ENCODE results near the gene OPRM1. TPM values are rescaled to one million over a fixed set of nuclear protein-coding genes. Genes with fewer than 3 reads are reported as not detected.

OPRM1 gene
- total RNA-seq, 2 experiments from 2014 or later: not detected

- ATAC-seq: no peak
These were observed 53.4 kb downstream of the OPRM1 start for GRCh38 chr6:154092326-154092962.

GRCh38 chr6:154093231-154094044 is 54.4 kb downstream of the OPRM1 start:
- no peak for ATAC-seq
- no peak for DNase-seq
- H3K9me3 Mint-ChIP-seq (ENCODE audit: low read depth): no peaks in the 10 kb centered on the region
- intact Hi-C loops (cut with DNase I, micrococcal nuclease): no loop called here
- H3K27ac Mint-ChIP-seq: no peak overlapping the region
- ChIA-PET CTCF (no interaction called here), POLR2A (no interaction called here)
- no peaks in the 10 kb centered on the region for H3K4me1 Mint-ChIP-seq
- H3K4me3 Mint-ChIP-seq: no peak overlapping the region
- no peaks in the 10 kb centered on the region for H3K27me3 Mint-ChIP-seq
- no peaks in the 10 kb centered on the region for H3K36me3 Mint-ChIP-seq (ENCODE audit: low read depth)

More at GRCh38 chr6:154092326-154092962, 53.4 kb downstream of the OPRM1 start:
- ChIA-PET CTCF (no interaction called here), POLR2A (no interaction called here)
- Mint-ChIP-seq H3K36me3 (ENCODE audit: low read depth) (no peaks in the 10 kb centered on the region), H3K4me1 (no peaks in the 10 kb centered on the region), H3K27me3 (no peaks in the 10 kb centered on the region), H3K4me3 (no peak overlapping the region), H3K27ac (no peak overlapping the region), H3K9me3 (ENCODE audit: low read depth) (no peaks in the 10 kb centered on the region)
- DNase-seq: no peak
- intact Hi-C loops (cut with DNase I, micrococcal nuclease): no loop called here

DNA sequence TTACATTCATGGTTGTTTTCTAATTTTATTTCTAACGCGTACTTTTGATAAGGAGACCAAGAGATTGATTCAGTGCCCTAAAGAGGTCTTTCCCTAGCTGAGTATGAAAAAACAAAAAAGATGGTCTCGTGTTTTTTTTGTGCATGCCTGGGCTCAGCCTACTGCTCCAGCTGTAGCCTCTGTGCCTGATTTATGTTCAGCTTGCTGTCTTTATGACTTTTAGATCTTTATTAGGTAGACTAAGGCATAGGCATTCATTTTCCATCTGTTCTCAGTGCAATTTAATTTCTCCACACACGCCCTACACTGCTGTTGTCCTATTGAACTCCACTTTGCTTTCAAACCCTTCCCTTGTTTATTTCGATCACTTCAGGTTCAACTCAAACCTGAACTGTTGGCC is 56.5 kb downstream of the OPRM1 start:
- H3K27ac Mint-ChIP-seq: no peak overlapping the region
- H3K4me1 Mint-ChIP-seq: no peaks in the 10 kb centered on the region
- H3K4me3 Mint-ChIP-seq: no peak overlapping the region
- no peaks in the 10 kb centered on the region for H3K36me3 Mint-ChIP-seq (ENCODE audit: low read depth)
- H3K9me3 Mint-ChIP-seq (ENCODE audit: low read depth): no peaks in the 10 kb centered on the region
- POLR2A ChIA-PET: no interaction called here
- no peaks in the 10 kb centered on the region for H3K27me3 Mint-ChIP-seq
- intact Hi-C loops (cut with DNase I, micrococcal nuclease): no loop called here
- no peak for ATAC-seq
- CTCF ChIA-PET: no interaction called here
- no peak for DNase-seq

- CTCF ChIA-PET: no interaction called here
- intact Hi-C loops (cut with DNase I, micrococcal nuclease): no loop called here
- Mint-ChIP-seq H3K4me3 (no peak overlapping the region), H3K36me3 (ENCODE audit: low read depth) (no peaks in the 10 kb centered on the region), H3K4me1 (no peaks in the 10 kb centered on the region), H3K27ac (no peak overlapping the region), H3K9me3 (ENCODE audit: low read depth) (no peaks in the 10 kb centered on the region), H3K27me3 (no peaks in the 10 kb centered on the region)
- ATAC-seq (no peak), DNase-seq (no peak)
- POLR2A ChIA-PET: no interaction called here
These were observed 57.3 kb downstream of the OPRM1 start for GRCh38 chr6:154096316-154096715.

DNA sequence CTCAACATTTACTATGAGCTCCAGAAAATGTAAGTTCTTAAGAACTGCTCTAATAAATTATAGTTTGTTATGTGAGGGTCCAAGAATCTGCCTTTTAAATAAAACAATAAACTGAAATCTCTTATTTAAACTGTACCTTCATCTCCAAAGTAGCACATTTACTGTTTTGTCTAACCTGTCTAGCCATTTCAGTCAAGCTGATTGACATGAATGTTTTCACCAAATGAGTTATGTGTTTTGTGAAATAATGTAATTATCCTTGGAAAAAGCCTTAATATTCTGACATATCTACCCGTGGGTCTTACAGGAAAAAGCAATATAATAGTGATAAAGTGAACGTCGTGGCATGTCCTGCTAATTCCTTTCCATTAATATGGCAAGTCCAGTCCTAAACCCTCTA is 57.8 kb downstream of the OPRM1 start:
- ATAC-seq: no peak

DNA sequence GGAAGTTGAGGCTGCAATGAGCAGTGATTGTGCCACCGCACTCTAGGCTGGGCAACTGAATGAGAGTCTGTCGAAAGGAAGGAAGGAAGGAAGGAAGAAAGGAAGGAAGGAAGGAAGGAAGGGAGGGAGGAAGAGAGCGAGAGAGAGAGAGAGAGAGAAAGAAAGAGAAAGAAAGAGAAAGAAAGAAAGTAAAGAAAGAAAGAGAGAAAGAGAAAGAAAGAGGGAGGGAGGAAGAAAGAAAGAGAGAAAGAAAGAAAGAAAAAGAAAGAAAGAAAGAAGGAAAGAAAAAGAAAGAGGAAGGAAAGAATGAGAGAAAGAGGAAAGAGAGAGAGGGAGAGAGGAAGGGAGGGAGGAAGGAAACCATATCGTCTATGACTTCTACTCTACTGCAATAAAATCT is 60.2 kb downstream of the OPRM1 start:
- Mint-ChIP-seq H3K9me3 (ENCODE audit: low read depth) (no peaks in the 10 kb centered on the region), H3K4me1 (no peaks in the 10 kb centered on the region), H3K27ac (no peak overlapping the region), H3K36me3 (ENCODE audit: low read depth) (no peaks in the 10 kb centered on the region), H3K27me3 (peaks cover 9% of the 10 kb centered on the region), H3K4me3 (no peak overlapping the region)
- ATAC-seq (no peak), DNase-seq (no peak)
- ChIA-PET CTCF (no interaction called here), POLR2A (no interaction called here)
- intact Hi-C loops (cut with DNase I, micrococcal nuclease): no loop called here

More for the DNA sequence above, 57.8 kb downstream of the OPRM1 start:
- intact Hi-C loops (cut with DNase I, micrococcal nuclease): no loop called here
- Mint-ChIP-seq H3K9me3 (ENCODE audit: low read depth) (no peaks in the 10 kb centered on the region), H3K36me3 (ENCODE audit: low read depth) (no peaks in the 10 kb centered on the region), H3K4me1 (no peaks in the 10 kb centered on the region), H3K4me3 (no peak overlapping the region), H3K27ac (no peak overlapping the region), H3K27me3 (peaks cover under 1% of the 10 kb centered on the region)
- ChIA-PET POLR2A (no interaction called here), CTCF (interaction anchor here (0.6 kb wide), 1 partner anchor 1543 kb away, joined by 4 read pairs; no protein-coding TSS in a partner anchor)
- DNase-seq: no peak

- CTCF ChIA-PET: no interaction called here
- no peak overlapping the region for H3K4me3 Mint-ChIP-seq
These were observed 67.2 kb downstream of the OPRM1 start for GRCh38 chr6:154106251-154106650.

GRCh38 chr6:154111025-154111424 is 72.0 kb downstream of the OPRM1 start:
- DNase-seq (no peak), ATAC-seq (no peak)
- intact Hi-C loops (cut with DNase I, micrococcal nuclease): no loop called here
- no peak overlapping the region for H3K4me3 Mint-ChIP-seq
- no peaks in the 10 kb centered on the region for H3K4me1 Mint-ChIP-seq
- ChIA-PET CTCF (interaction anchor here (2.0 kb wide), 1 partner anchor 9 kb away, joined by 6 read pairs; no protein-coding TSS in a partner anchor), POLR2A (no interaction called here)
- H3K9me3 Mint-ChIP-seq (ENCODE audit: low read depth): peaks cover 2% of the 10 kb centered on the region
- no peak overlapping the region for H3K27ac Mint-ChIP-seq
- H3K27me3 Mint-ChIP-seq: peaks cover 5% of the 10 kb centered on the region
- no peaks in the 10 kb centered on the region for H3K36me3 Mint-ChIP-seq (ENCODE audit: low read depth)

More at GRCh38 chr6:154106251-154106650, 67.2 kb downstream of the OPRM1 start:
- Mint-ChIP-seq H3K36me3 (ENCODE audit: low read depth) (no peaks in the 10 kb centered on the region), H3K27me3 (peaks cover 14% of the 10 kb centered on the region), H3K9me3 (ENCODE audit: low read depth) (peaks cover 5% of the 10 kb centered on the region), H3K27ac (no peak overlapping the region), H3K4me1 (no peaks in the 10 kb centered on the region)
- DNase-seq: no peak
- intact Hi-C loops (cut with DNase I, micrococcal nuclease): no loop called here
- no peak for ATAC-seq
- POLR2A ChIA-PET: no interaction called here

DNA sequence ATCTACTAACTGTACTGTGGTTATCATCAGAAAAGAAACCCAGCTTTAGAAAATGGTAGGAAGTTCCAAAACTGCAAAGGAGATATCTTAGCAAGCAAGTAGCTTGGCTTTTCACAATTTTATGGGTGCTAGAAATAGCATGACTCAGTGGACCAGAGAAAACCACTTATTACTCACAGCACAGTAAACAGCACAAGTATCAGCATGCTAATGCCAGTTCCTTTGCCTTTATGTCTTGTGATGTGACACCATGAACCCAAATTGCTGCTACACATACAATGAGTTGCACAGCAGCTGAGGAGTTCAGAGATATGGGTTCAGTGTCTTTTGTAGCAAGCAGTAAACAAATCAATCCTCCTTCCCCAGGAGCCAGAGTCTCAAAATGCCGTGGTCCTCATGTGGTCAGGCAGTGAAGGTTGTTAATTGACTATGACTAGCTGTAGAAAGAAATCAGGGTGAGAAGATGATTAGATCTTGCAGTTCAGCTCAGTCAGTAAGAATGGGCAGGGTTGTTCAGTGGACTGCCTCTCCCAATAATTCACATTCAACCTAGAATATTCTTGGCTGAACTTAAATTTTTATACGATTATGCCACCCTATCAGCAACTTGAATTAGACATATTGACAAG is 73.3 kb downstream of the OPRM1 start:
- intact Hi-C loops (cut with DNase I, micrococcal nuclease): no loop called here
- Mint-ChIP-seq H3K9me3 (ENCODE audit: low read depth) (no peaks in the 10 kb centered on the region), H3K27me3 (peaks cover 6% of the 10 kb centered on the region), H3K27ac (no peak overlapping the region), H3K4me1 (no peaks in the 10 kb centered on the region), H3K4me3 (no peak overlapping the region), H3K36me3 (ENCODE audit: low read depth) (no peaks in the 10 kb centered on the region)
- ATAC-seq (peak; percentile 76), DNase-seq (no peak)
- ChIA-PET POLR2A (no interaction called here), CTCF (no interaction called here)

DNA sequence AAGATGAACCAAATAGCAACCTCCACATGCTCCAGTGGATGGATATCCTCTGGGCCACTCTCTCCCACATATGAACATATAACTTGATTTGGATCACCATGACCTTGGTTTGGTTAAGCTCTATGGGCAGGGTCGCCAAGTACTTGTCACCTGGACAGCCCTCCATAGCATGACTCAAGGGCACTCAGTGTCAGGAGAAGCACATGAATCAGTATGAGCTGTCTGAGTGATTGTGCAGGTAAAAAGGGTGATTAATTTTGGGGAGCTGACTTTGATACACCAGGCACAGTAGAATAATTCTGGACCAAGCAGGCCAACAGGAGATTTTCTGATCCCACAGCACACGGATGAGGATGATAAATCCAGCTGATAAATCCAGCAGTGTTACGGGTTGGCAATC is 74.4 kb downstream of the OPRM1 start:
- POLR2A ChIA-PET: no interaction called here
- Mint-ChIP-seq H3K4me3 (no peak overlapping the region), H3K9me3 (ENCODE audit: low read depth) (no peaks in the 10 kb centered on the region), H3K4me1 (no peaks in the 10 kb centered on the region), H3K27ac (no peak overlapping the region), H3K36me3 (ENCODE audit: low read depth) (no peaks in the 10 kb centered on the region), H3K27me3 (peaks cover 6% of the 10 kb centered on the region)
- DNase-seq: no peak
- CTCF ChIA-PET: no interaction called here
- no peak for ATAC-seq
- intact Hi-C loops (cut with DNase I, micrococcal nuclease): no loop called here

- Mint-ChIP-seq H3K4me3 (no peak overlapping the region), H3K9me3 (ENCODE audit: low read depth) (peaks cover under 1% of the 10 kb centered on the region), H3K36me3 (ENCODE audit: low read depth) (no peaks in the 10 kb centered on the region), H3K27me3 (peaks cover 6% of the 10 kb centered on the region), H3K27ac (no peak overlapping the region), H3K4me1 (no peaks in the 10 kb centered on the region)
- ChIA-PET POLR2A (no interaction called here), CTCF (no interaction called here)
- DNase-seq (no peak), ATAC-seq (no peak)
- intact Hi-C loops (cut with DNase I, micrococcal nuclease): no loop called here
These were observed 78.4 kb downstream of the OPRM1 start for GRCh38 chr6:154117485-154117884.
